ENCODE measurements around the gene PLCH1.

Gene PLCH1

GRCh38 chr3:155369244-155369643 is 375.6 kb downstream of the PLCH1 start:
- DNase-seq: no peak

- no peak for DNase-seq
Observed at GRCh38 chr3:155368786-155369185, 376.1 kb downstream of the PLCH1 start.

- no peak for DNase-seq
Observed at GRCh38 chr3:155367506-155367905, 377.4 kb downstream of the PLCH1 start.

- no peak for DNase-seq
Observed at GRCh38 chr3:155365178-155365783, 379.6 kb downstream of the PLCH1 start.

GRCh38 chr3:155364492-155364891 is 380.4 kb downstream of the PLCH1 start:
- DNase-seq: no peak

- DNase-seq: no peak
Observed at GRCh38 chr3:155363690-155364070, 381.2 kb downstream of the PLCH1 start.

GRCh38 chr3:155362808-155363689 is 381.8 kb downstream of the PLCH1 start:
- no peak for DNase-seq

- no peak for DNase-seq
Observed at GRCh38 chr3:155360281-155360680, 384.6 kb downstream of the PLCH1 start.

GRCh38 chr3:155356594-155357370 is 388.1 kb downstream of the PLCH1 start:
- DNase-seq: no peak

- no peak for DNase-seq
Observed at GRCh38 chr3:155354658-155355057, 390.2 kb downstream of the PLCH1 start.

- peak in 1 of 2 donors; percentile 15 for DNase-seq
Observed at GRCh38 chr3:155352900-155353490, 391.9 kb downstream of the PLCH1 start.

GRCh38 chr3:155350571-155350970 is 394.3 kb downstream of the PLCH1 start:
- no peak for DNase-seq

- DNase-seq: no peak
Observed at GRCh38 chr3:155347901-155348300, 397.0 kb downstream of the PLCH1 start.

GRCh38 chr3:155342344-155342743 is 402.5 kb downstream of the PLCH1 start:
- no peak for DNase-seq

- no peak for DNase-seq
Observed at GRCh38 chr3:155339052-155339451, 405.8 kb downstream of the PLCH1 start.

GRCh38 chr3:155335724-155336354 is 409.0 kb downstream of the PLCH1 start:
- no peak for DNase-seq

GRCh38 chr3:155334914-155335723 is 409.8 kb downstream of the PLCH1 start:
- DNase-seq: no peak

- no peak for DNase-seq
Observed at GRCh38 chr3:155334215-155334913, 410.5 kb downstream of the PLCH1 start.

GRCh38 chr3:155332716-155333115 is 412.2 kb downstream of the PLCH1 start:
- no peak for DNase-seq

GRCh38 chr3:155331078-155331477 is 413.8 kb downstream of the PLCH1 start:
- DNase-seq: no peak

- DNase-seq: no peak
Observed at GRCh38 chr3:155330370-155330769, 414.5 kb downstream of the PLCH1 start.

Data from CD4-positive, alpha-beta T cell treated with Interleukin-1 beta for 1 hour (primary cell).